Erythroblast (primary cell): ENCODE measurements around the gene NRL.

Source experiments
- DNase-seq, 2 experiments: peaks; one replicate each; lab custom pipeline; 2025; lab: John Stamatoyannopoulos, UW
- GATA1 ChIP-seq: IDR thresholded peaks from 2 replicates; pipeline ENCODE4 v1.6.1; 2011; ENCODE audit warnings: low read depth, mild to moderate bottlenecking, control low read depth, low read length, moderate library complexity
- POLR2A ChIP-seq: IDR thresholded peaks from 2 replicates; pipeline ENCODE4 v1.6.1; 2011; ENCODE audit warnings: mild to moderate bottlenecking, low read length

The NRL gene

GRCh38 chr14:24123424-24124417 lies 9.0 kb upstream of the NRL start:
- TF ChIP-seq GATA1, result no peak
- peak; percentile 74 for TF ChIP-seq POLR2A
- peak; percentile 89 to 96 for DNase-seq

DNA sequence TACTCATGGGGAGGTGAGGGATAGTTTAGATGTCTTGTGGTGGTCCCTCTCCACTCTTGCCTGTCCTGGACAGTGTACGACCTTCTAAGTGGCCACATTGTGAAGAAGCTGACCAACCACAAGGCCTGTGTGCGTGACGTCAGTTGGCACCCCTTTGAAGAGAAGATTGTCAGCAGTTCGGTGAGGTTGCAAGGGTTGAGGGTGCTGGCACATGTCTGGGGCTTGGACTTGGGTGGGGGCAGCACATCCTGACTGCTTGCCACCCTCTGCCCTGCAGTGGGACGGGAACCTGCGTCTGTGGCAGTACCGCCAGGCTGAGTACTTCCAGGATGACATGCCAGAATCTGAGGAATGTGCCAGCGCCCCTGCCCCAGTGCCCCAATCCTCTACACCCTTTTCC lies 8.1 kb upstream of the NRL start:
- TF ChIP-seq POLR2A, result no peak
- TF ChIP-seq GATA1, result no peak
- no peak for DNase-seq

- DNase-seq, result no peak
- no peak for TF ChIP-seq POLR2A
- TF ChIP-seq GATA1, result no peak
These were observed 7.7 kb upstream of the NRL start for GRCh38 chr14:24122416-24122815.

DNA sequence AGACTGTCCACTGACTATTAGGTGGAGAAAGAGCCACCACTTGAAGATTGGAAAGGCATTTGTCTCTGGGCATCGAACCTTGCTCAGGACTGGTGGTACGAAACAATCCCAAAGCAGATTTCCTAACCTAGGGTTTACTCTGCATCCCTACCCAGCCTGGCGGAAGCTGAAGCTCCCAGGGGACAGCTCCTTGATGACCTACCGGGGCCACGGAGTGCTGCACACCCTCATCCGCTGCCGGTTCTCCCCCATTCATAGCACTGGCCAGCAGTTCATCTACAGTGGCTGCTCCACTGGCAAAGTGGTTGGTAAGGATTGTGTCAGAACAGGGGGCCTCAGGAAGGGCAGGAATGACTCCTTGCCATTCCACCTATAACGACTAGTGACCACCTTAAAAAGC lies 6.5 kb upstream of the NRL start:
- TF ChIP-seq GATA1, result no peak
- TF ChIP-seq POLR2A, result no peak
- DNase-seq, result no peak

DNA sequence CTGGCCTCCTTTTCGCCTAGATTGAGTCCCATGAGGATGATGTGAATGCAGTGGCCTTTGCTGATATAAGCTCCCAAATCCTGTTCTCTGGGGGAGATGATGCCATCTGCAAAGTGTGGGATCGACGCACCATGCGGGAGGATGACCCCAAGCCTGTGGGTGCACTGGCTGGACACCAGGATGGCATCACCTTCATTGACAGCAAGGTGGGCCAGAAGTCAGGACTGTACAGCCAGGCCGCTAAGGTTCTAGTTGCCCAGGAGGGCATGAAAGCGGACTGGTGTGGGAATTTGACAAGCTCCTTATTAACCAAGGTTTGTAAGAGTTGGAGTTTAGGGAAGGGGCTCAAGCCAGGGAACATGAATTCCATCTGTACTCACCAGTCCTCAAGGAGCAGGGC lies 4.9 kb upstream of the NRL start:
- no peak for TF ChIP-seq POLR2A
- TF ChIP-seq GATA1, result no peak
- no peak for DNase-seq

- no peak for DNase-seq
- TF ChIP-seq GATA1, result no peak
- no peak for TF ChIP-seq POLR2A
These were observed 2.4 kb upstream of the NRL start for GRCh38 chr14:24117179-24117578.

- DNase-seq, result peak in 1 of 2 experiments; percentile 47
- TF ChIP-seq POLR2A (no peak), GATA1 (no peak)
These were observed 1.5 kb upstream of the NRL start for GRCh38 chr14:24116128-24116814.

- TF ChIP-seq GATA1, result no peak
- peak in 1 of 2 experiments; percentile 55 for DNase-seq
These were observed 826 bp upstream of the NRL start for GRCh38 chr14:24115422-24116127.

DNA sequence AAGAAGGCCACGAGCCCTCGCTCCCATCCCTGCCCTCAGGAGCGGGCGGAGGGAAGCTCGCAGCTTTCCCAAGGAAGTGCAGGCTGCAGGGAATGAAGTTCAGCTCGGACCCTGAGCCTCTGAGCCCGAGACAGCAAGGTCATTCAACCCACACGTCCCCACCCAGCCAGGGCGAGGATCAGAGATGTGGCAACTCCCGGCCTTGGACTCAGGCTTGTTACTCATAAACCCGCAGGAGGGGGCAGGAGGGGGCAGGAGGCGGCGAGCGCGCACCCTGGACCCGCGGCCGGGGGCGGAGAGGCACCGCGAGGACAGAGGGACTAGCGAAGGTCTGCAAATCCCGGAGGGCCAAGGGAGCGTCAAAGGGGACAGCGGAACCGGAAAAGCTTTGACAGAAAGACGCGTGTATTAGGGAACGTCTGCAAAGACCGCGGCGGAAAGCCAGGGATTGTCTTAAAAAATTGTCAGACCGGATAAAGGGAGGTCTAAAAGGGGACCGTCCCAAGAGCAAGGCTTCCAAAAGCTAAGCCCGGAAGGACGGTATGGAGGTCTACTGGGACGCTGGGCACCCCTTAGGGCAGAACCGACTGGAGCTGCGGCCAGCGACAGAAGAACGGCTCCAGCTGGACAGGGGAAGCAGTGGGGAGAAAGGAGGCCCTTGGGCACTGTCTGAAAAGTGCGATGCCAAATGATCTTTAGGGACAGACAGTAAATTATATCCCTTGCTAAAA lies 783 bp downstream of the NRL start:
- TF ChIP-seq GATA1 (no peak), POLR2A (peak; percentile 88)
- DNase-seq, result peak; percentile 91 to 92

DNA sequence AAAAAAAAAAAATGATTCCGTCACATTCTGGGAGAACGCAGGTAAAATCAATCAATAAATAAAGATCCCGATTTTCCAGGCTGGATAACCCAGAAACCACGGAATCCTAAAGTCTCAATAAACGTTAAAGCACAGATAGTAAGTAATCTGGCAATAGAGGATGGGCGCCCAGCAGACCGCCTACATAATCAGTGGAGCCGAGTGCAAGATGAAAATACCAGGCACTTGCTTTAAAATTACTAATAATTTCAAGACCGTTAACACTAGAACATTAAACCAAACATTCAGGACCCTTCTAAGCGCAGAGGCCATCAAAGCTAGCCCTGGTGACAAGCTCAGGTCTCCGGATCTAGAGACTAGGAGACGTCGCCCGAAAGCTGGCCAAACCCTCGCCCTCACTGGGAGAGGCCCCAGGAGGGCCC lies 1.4 kb downstream of the NRL start:
- DNase-seq, result no peak
- TF ChIP-seq GATA1 (no peak), POLR2A (no peak)

GRCh38 chr14:24110523-24110922 lies 4.2 kb downstream of the NRL start:
- TF ChIP-seq GATA1 (no peak), POLR2A (no peak)

GRCh38 chr14:24110060-24110459 lies 4.7 kb downstream of the NRL start:
- DNase-seq, result no peak
- TF ChIP-seq GATA1 (no peak), POLR2A (no peak)

More at GRCh38 chr14:24110523-24110922, 4.2 kb downstream of the NRL start:
- no peak for DNase-seq

DNA sequence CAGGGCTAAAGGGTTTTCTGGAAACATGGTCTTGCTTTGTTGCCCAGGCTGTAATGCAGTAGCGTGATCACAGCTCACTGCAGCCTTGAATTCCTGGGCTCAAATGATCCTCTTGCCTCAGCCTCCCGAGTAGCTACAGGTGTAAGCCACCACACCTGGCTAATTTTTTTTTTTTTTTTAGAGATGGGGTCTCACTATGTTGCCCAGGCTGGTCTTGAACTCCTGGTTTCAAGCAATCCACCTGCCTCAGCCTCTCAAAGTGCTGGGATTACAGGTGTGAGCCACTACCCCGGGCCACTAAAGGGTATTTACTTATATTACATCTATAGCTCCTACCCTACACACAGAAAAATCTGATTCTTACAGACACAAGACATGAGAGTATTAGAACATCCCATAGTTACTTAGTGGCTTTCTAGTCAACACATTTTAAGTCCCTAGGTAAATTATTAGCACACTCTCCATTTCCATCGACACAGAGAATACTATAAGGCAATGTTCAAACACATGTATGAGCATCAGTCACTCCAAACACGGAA lies 6.3 kb downstream of the NRL start:
- DNase-seq, result no peak
- no peak for TF ChIP-seq GATA1
- no peak for TF ChIP-seq POLR2A
